Measurements from ENCODE around the gene PTH2R.

GRCh38 chr2:208541989-208542464 lies 135.4 kb downstream of the PTH2R start:
- TF ChIP-seq CTCF (IDR thresholded peaks at IDR 0.05; ENCODE audit: insufficient read depth, low read length) = no peak
- TF ChIP-seq REST (IDR thresholded peaks at IDR 0.05; ENCODE audit: insufficient replicate concordance, low read depth) = no peak
- no peak for TF ChIP-seq GABPA (IDR thresholded peaks at IDR 0.05; ENCODE audit: low read depth)
